ENCODE data around the gene NTMT1.

NTMT1 gene

DNA sequence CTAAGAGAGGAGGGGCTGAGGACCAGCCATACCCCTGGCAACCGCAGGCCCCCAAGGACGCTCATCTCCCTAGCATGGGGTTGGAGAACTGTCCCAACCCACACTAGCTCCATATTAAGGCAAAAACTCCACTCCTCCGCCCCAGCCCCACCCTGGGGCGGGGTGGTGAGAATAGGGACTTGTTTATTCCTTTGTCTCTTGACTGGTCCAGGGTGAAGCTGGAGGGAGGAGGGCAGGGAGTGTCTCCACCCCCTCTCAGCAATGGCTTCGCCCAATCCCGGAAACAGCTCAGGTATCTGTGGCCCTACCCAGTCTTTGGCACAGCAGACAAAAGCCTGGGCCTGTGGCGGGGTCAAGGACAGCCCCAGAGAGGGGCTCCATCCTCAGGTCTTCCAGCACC lies 56.4 kb downstream of the NTMT1 start:
- Histone ChIP-seq H4K20me1 (ENCODE audit: insufficient read depth, low read length, poor library complexity, severe bottlenecking) (no peaks in the 10 kb centered on the region), H3K36me3 (ENCODE audit: insufficient read depth, low read length) (no peaks in the 10 kb centered on the region), H3K79me2 (ENCODE audit: insufficient read depth, low read length) (no peaks in the 10 kb centered on the region), H3K27me3 (ENCODE audit: insufficient read depth, low read length, poor library complexity, severe bottlenecking) (no peaks in the 10 kb centered on the region), H3K9ac (ENCODE audit: low read depth, low read length, poor library complexity, severe bottlenecking) (no peak overlapping the region), H3K4me1 (ENCODE audit: insufficient read depth, low read length, poor library complexity, severe bottlenecking) (no peaks in the 10 kb centered on the region), H3F3A (ENCODE audit: low read depth) (no peaks in the 10 kb centered on the region), H3K9me3 (ENCODE audit: insufficient read depth, low read depth, low read length) (no peaks in the 10 kb centered on the region), H2AFZ (ENCODE audit: low read length) (no peak overlapping the region), H3K4me2 (ENCODE audit: low read depth, low read length, poor library complexity, severe bottlenecking) (no peak overlapping the region), H3K9me2 (replicated peaks; ENCODE audit: low read depth, low read length) (no peaks in the 10 kb centered on the region), H3K4me3 (ENCODE audit: low read length, poor library complexity, severe bottlenecking) (no peak overlapping the region)
- TF ChIP-seq, protein P1, sequence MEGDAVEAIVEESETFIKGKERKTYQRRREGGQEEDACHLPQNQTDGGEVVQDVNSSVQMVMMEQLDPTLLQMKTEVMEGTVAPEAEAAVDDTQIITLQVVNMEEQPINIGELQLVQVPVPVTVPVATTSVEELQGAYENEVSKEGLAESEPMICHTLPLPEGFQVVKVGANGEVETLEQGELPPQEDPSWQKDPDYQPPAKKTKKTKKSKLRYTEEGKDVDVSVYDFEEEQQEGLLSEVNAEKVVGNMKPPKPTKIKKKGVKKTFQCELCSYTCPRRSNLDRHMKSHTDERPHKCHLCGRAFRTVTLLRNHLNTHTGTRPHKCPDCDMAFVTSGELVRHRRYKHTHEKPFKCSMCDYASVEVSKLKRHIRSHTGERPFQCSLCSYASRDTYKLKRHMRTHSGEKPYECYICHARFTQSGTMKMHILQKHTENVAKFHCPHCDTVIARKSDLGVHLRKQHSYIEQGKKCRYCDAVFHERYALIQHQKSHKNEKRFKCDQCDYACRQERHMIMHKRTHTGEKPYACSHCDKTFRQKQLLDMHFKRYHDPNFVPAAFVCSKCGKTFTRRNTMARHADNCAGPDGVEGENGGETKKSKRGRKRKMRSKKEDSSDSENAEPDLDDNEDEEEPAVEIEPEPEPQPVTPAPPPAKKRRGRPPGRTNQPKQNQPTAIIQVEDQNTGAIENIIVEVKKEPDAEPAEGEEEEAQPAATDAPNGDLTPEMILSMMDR (conservative IDR thresholded peaks at IDR 0.05; ENCODE audit: low read length), result no peak
- no peak for TF ChIP-seq EZH2phosphoT487 (IDR thresholded peaks at IDR 0.05; ENCODE audit: borderline replicate concordance)

DNA sequence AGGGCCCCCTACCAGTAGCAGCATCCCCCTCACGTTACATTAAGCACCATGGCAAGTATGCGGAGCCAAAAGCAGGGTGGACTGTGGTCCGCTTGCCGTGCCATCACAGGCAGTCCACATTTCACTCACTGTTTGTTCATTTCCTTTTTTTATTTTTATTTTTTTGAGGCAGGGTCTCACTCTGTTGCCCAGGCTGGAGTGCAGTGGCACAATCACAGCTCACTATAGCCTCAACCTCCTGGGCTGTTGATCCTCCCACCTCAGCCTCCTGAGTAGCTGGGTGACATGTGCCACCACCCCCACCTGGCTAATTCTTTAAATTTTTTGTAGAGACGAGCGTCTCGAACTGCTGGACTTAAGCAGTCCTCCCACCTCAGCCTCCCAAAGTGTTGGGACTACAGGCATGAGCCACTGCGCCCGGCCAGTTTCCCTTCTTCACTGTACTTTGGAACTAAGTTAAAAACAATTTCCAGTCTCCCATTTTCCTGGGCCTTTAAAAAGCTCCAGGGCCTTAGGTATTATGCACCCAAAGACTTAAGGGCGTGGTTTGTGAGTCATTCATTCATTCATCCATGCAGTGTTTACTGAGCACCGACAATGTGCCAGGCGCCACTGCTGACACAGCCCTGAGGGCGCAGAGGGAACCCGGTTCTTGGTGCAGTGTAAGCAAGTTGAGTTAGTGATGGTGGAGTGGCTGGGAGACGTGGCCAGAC lies 59.4 kb downstream of the NTMT1 start:
- Histone ChIP-seq H3K9me2 (replicated peaks; ENCODE audit: low read depth, low read length) (no peaks in the 10 kb centered on the region), H2AFZ (ENCODE audit: low read length) (no peak overlapping the region), H3K9me3 (ENCODE audit: insufficient read depth, low read depth, low read length) (no peaks in the 10 kb centered on the region), H3F3A (ENCODE audit: low read depth) (no peaks in the 10 kb centered on the region), H3K4me3 (ENCODE audit: low read length, poor library complexity, severe bottlenecking) (no peak overlapping the region), H3K79me2 (ENCODE audit: insufficient read depth, low read length) (no peaks in the 10 kb centered on the region), H4K20me1 (ENCODE audit: insufficient read depth, low read length, poor library complexity, severe bottlenecking) (no peaks in the 10 kb centered on the region), H3K36me3 (ENCODE audit: insufficient read depth, low read length) (no peaks in the 10 kb centered on the region), H3K9ac (ENCODE audit: low read depth, low read length, poor library complexity, severe bottlenecking) (no peak overlapping the region), H3K4me1 (ENCODE audit: insufficient read depth, low read length, poor library complexity, severe bottlenecking) (no peaks in the 10 kb centered on the region), H3K4me2 (ENCODE audit: low read depth, low read length, poor library complexity, severe bottlenecking) (no peak overlapping the region), H3K27me3 (ENCODE audit: insufficient read depth, low read length, poor library complexity, severe bottlenecking) (no peaks in the 10 kb centered on the region)
- no peak for TF ChIP-seq EZH2phosphoT487 (IDR thresholded peaks at IDR 0.05; ENCODE audit: borderline replicate concordance)

All from Loucy (cell line).